Lung (tissue), 12 donors: ENCODE data around the gene APH1B. TPM values are rescaled to one million over a fixed set of nuclear protein-coding genes. Genes with fewer than 3 reads are reported as not detected.

Experiments
- ATAC-seq: fragments of 200-7000 bp; cut with Tn5 transposase; one replicate; pipeline ENCODE4 v1.9.1; 2020; ENCODE audit warnings: moderate number of reproducible peaks; ENCODE audit not compliant: insufficient read depth, low FRiP score
- DNase-seq, 3 donors: peaks; one replicate each; pipeline ENCODE4 v3.0.0-alpha.2; 2013 to 2017
- H3K27ac ChIP-seq, 2 donors: one replicate each; pipeline ENCODE4 v1.5.1; 2013; ENCODE audit warnings: mild to moderate bottlenecking in 2 of 2, moderate library complexity in 2 of 2, control low read depth in 1 of 2, inconsistent platforms in 1 of 2, low read depth in 1 of 2, low read length in 1 of 2
- H3K27me3 ChIP-seq, 3 donors: one replicate each; pipeline ENCODE4 v1.5.1; 2013; ENCODE audit warnings: low read length in 2 of 3; ENCODE audit not compliant: control insufficient read depth in 3 of 3, insufficient read depth in 3 of 3
- H3K36me3 ChIP-seq, 4 donors: one replicate each; pipeline ENCODE4 v1.5.1; 2013; ENCODE audit warnings: low read length in 4 of 4, mild to moderate bottlenecking in 1 of 4, moderate library complexity in 1 of 4; ENCODE audit not compliant: control insufficient read depth in 4 of 4, insufficient read depth in 4 of 4
- H3K4me1 ChIP-seq, 5 donors: one replicate each; pipeline ENCODE4 v1.5.1; 2013; ENCODE audit warnings: low read length in 5 of 5, mild to moderate bottlenecking in 2 of 5, moderate library complexity in 1 of 5; ENCODE audit not compliant: control insufficient read depth in 5 of 5, insufficient read depth in 5 of 5
- H3K4me3 ChIP-seq: one replicate; pipeline ENCODE4 v1.5.1; 2013; ENCODE audit warnings: mild to moderate bottlenecking, control low read depth, moderate library complexity
- H3K9ac ChIP-seq, 2 donors: one replicate each; pipeline ENCODE4 v1.5.1; 2013; ENCODE audit warnings: low read length in 2 of 2, control low read depth in 1 of 2; ENCODE audit not compliant: insufficient read depth in 1 of 2
- H3K9me3 ChIP-seq, 4 donors: one replicate each; pipeline ENCODE4 v1.5.1; 2013; ENCODE audit warnings: low read length in 3 of 4, mild to moderate bottlenecking in 1 of 4, moderate library complexity in 1 of 4; ENCODE audit not compliant: control insufficient read depth in 4 of 4, insufficient read depth in 3 of 4
- WGBS, 2 donors: extraction: QIAGEN DNeasy Blood & Tissue Kit; methylation state at CpG; one replicate each; pipeline ENCODE4 v1.1.7; 2013; 5-methylcytosine and 5-hydroxymethylcytosine counted together
- polyA plus RNA-seq, 2 donors: library from polyadenylated mRNA; stranded (reverse); fragments of 200-250 nt; gene quantifications; one replicate each; pipeline ENCODE4 v1.2.1, GENCODE V29; 2013
- total RNA-seq, 2 donors: library from RNA; depleted of rRNA in 1 of 2; stranded (reverse); fragments of >200 nt in 1 of 2; gene quantifications; one replicate each; pipeline ENCODE4 v1.2.1, GENCODE V29; 2014 to 2021
- TF ChIP-seq, protein P1 (sequence below): IDR thresholded peaks from 2 replicates; pipeline ENCODE4 v1.5.1; 2012; ENCODE audit warnings: mild to moderate bottlenecking; ENCODE audit errors: control extremely low read depth, extremely low read depth
- donor health status: control.
- donor health status: control.
- donor health status: Bipolar disorder and iron deficiency.
- donor health status: healthy.
- donor health status: DM: yes; HTN: yes; CAD: no.

APH1B gene
- total and polyA plus RNA-seq, 4 donors = 17.5 to 29.9 (median 21.9) TPM

DNA sequence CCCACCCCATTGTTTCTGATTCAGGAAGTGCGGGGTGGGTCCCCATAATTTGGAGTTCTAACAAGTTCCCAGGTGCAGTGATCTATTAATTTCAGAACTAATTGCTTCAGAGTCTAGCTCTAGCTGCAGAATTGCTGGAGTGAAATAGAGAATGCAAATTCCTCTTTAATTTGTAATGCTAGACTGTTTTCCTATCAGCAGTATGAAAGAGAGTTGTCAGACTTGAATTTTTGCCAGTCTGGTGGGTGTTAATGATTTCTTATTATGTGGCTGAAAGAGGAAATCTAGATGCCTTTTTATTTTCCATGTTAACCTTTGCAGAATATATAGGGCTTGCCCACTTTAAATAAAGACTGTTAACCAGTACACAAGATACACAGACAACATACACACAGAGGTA is 23.7 kb downstream of the APH1B start:
- WGBS, 2 donors = 86 to 95% methylated on average over 1 of the region's 1 CpG
- H3K9me3 ChIP-seq = no peaks in the 10 kb centered on the region
- H3K4me3 ChIP-seq = no peak overlapping the region
- no peaks in the 10 kb centered on the region for H3K4me1 ChIP-seq
- H3K9ac ChIP-seq = no peak overlapping the region
- peak in 2 of 3 donors; percentile 32 to 50 for DNase-seq
- H3K27ac ChIP-seq = no peak overlapping the region
- ATAC-seq = no peak
- no peaks in the 10 kb centered on the region for H3K27me3 ChIP-seq
- H3K36me3 ChIP-seq = peaks cover 7 to 26% (median 17%) of the 10 kb centered on the region in 4 donors
- TF ChIP-seq, protein P1, sequence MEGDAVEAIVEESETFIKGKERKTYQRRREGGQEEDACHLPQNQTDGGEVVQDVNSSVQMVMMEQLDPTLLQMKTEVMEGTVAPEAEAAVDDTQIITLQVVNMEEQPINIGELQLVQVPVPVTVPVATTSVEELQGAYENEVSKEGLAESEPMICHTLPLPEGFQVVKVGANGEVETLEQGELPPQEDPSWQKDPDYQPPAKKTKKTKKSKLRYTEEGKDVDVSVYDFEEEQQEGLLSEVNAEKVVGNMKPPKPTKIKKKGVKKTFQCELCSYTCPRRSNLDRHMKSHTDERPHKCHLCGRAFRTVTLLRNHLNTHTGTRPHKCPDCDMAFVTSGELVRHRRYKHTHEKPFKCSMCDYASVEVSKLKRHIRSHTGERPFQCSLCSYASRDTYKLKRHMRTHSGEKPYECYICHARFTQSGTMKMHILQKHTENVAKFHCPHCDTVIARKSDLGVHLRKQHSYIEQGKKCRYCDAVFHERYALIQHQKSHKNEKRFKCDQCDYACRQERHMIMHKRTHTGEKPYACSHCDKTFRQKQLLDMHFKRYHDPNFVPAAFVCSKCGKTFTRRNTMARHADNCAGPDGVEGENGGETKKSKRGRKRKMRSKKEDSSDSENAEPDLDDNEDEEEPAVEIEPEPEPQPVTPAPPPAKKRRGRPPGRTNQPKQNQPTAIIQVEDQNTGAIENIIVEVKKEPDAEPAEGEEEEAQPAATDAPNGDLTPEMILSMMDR = no peak

DNA sequence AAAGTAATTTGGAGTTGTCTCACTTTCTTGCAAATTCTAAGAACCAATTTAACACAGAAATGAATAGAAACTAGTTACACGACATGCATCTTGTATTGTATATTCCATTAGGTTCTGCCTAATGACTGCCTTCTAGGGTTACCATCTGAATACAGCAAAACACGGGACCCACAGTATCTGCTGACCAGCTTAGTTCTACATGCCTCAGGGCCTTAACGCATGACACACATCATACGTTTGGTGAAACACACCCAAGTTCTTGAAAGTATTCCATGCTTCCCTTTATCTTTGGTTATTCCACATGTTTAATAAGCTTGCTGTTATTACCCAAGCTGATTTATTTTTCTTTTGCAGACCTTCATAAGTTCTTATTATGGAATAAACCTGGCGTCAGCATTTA is 27.9 kb downstream of the APH1B start:
- peaks cover 7 to 32% (median 18%) of the 10 kb centered on the region in 4 donors for H3K36me3 ChIP-seq

DNA sequence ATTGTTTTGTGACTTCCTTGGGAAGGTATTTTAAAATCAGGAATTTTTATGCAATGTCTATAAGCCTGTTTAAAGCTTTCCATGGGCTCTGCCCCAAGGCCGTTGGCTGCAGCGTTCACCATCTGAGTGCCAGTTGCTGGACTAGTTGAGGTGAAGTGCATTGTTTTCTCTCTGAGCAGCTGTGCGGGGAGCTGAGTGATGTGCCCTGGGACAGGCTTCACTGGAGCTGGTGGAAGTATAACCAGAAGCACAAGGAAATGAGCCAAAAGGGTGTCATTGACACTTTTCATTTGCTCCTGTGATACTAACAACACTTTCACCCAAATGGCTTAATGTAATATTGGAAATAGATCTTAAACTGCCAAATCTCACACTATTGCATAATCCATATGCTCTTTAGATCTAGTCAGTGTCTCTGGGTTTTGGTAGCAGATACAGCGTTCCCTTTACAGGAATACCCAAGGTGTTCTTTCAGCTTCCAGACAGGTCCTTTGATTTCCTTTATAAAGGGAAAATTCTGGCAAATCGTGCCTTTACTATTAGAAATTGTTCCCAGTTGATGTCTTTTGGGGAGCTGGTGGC is 29.2 kb downstream of the APH1B start:
- Histone ChIP-seq H3K4me3 (no peak overlapping the region), H3K9ac (no peak overlapping the region), H3K9me3 (no peaks in the 10 kb centered on the region), H3K4me1 (no peaks in the 10 kb centered on the region), H3K27ac (no peak overlapping the region), H3K27me3 (no peaks in the 10 kb centered on the region), H3K36me3 (peaks cover 7 to 32% (median 18%) of the 10 kb centered on the region in 4 donors)
- no peak for DNase-seq
- WGBS, 2 donors = 88 to 95% methylated on average over 5 of the region's 5 CpGs
- TF ChIP-seq, protein P1 = no peak
- ATAC-seq = no peak

More for the DNA sequence above, 27.9 kb downstream of the APH1B start:
- Histone ChIP-seq H3K27ac (no peak overlapping the region), H3K4me3 (no peak overlapping the region), H3K4me1 (no peaks in the 10 kb centered on the region), H3K9me3 (no peaks in the 10 kb centered on the region), H3K9ac (no peak overlapping the region), H3K27me3 (no peaks in the 10 kb centered on the region)
- WGBS, 2 donors = 96 to 97% methylated on average over 5 of the region's 5 CpGs
- TF ChIP-seq, protein P1 = no peak
- ATAC-seq (no peak), DNase-seq (no peak)

DNA sequence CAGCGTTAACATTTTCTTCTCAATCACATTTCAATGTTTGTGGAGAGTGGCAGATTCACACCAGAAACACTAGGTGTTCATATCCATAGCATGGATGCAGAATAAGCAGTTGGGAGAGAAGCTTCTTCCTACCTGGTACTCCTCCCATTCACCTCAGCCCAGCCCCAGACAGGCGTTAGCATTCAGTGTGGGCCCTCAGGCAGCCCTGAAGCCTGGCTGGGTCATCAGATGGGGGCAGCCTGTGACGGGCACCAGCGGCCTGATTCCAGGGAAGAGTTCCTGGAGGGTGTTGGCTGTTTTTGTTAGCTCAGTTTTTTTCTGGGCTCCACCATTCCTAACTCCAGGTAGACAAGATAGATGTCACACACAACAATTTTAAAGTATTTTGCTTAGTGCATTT is 31.1 kb downstream of the APH1B start:
- Histone ChIP-seq H3K4me3 (no peak overlapping the region), H3K27me3 (no peaks in the 10 kb centered on the region), H3K36me3 (peaks cover 3 to 17% (median 10%) of the 10 kb centered on the region in 4 donors), H3K27ac (no peak overlapping the region), H3K9ac (no peak overlapping the region), H3K9me3 (no peaks in the 10 kb centered on the region), H3K4me1 (no peaks in the 10 kb centered on the region)
- no peak for ATAC-seq
- DNase-seq = no peak
- TF ChIP-seq, protein P1 = no peak
- WGBS, 2 donors = 89 to 93% methylated on average over 4 of the region's 4 CpGs
